HepG2 (cell line): ENCODE measurements around the gene SHISA5. TPM values are rescaled to one million over a fixed set of nuclear protein-coding genes. Genes with fewer than 3 reads are reported as not detected.

Experiments used
- HIC2 ChIP-seq: sonication (generic); formaldehyde crosslinking; IDR thresholded peaks from 2 replicates; pipeline ENCODE4 v1.9.0; 2022; ENCODE audit warnings: low read depth, missing genetic modification reagents
- HNF1A ChIP-seq, 2 experiments: sonication (generic) in 1 of 2; formaldehyde crosslinking in 1 of 2; IDR thresholded peaks; 2 replicates each; pipeline versions ENCODE4 v1.4.0 to v1.6.1; 2016 to 2020; ENCODE audit warnings: borderline replicate concordance in 1 of 2, low read depth in 1 of 2, mild to moderate bottlenecking in 1 of 2, missing genetic modification reagents in 1 of 2
- KIAA2018 ChIP-seq: sonication (generic); formaldehyde crosslinking; IDR thresholded peaks from 2 replicates; pipeline ENCODE4 v1.5.0; 2020; ENCODE audit warnings: mild to moderate bottlenecking, missing genetic modification reagents, borderline replicate concordance
- KMT2B ChIP-seq: IDR thresholded peaks from 2 replicates; pipeline ENCODE4 v1.6.1; 2016; ENCODE audit warnings: missing genetic modification reagents, missing compliant biosample characterization
- MEF2D ChIP-seq: sonication (generic); formaldehyde crosslinking; IDR thresholded peaks from 2 replicates; pipeline ENCODE4 v1.5.1; 2020; ENCODE audit warnings: mild to moderate bottlenecking, missing genetic modification reagents
- MYC ChIP-seq: sonication (generic); formaldehyde crosslinking; IDR thresholded peaks from 2 replicates; pipeline ENCODE4 v1.9.0; 2021; ENCODE audit warnings: missing genetic modification reagents, borderline replicate concordance
- RAD21 ChIP-seq: fragments of 450-650 bp; formaldehyde crosslinking; IDR thresholded peaks from 2 replicates; pipeline ENCODE4 v1.5.0; 2020; ENCODE audit warnings: mild to moderate bottlenecking
- SAP130 ChIP-seq: IDR thresholded peaks from 2 replicates; pipeline ENCODE4 v1.6.1; 2016; ENCODE audit warnings: low read depth
- TBP ChIP-seq: sonication (generic); formaldehyde crosslinking; IDR thresholded peaks from 2 replicates; pipeline ENCODE4 v1.5.0; 2020; ENCODE audit warnings: missing genetic modification reagents
- TOE1 ChIP-seq: sonication (generic); formaldehyde crosslinking; IDR thresholded peaks from 2 replicates; pipeline ENCODE4 v1.4.0; 2020; ENCODE audit warnings: mild to moderate bottlenecking, missing genetic modification reagents
- U2AF2 ChIP-seq: fragments of 200-400 bp; formaldehyde crosslinking; IDR thresholded peaks from 2 replicates; pipeline ENCODE4 v1.6.1; 2017; ENCODE audit warnings: low read depth, mild to moderate bottlenecking, low read length
- ZC3H13 ChIP-seq: sonication (generic); formaldehyde crosslinking; IDR thresholded peaks from 2 replicates; pipeline ENCODE4 v1.8.1; 2023; ENCODE audit warnings: mild to moderate bottlenecking, missing genetic modification reagents, moderate library complexity
- ZNF124 ChIP-seq: sonication (generic); formaldehyde crosslinking; IDR thresholded peaks from 2 replicates; pipeline ENCODE4 v1.4.0; 2020; ENCODE audit warnings: missing genetic modification reagents
- ZNF792 ChIP-seq: IDR thresholded peaks from 2 replicates; pipeline ENCODE4 v1.6.1; 2016
- ZSCAN30 ChIP-seq: sonication (generic); formaldehyde crosslinking; IDR thresholded peaks from 2 replicates; pipeline ENCODE4 v1.5.0; 2020; ENCODE audit warnings: mild to moderate bottlenecking, missing genetic modification reagents
- polyA plus RNA-seq, 8 experiments: library from polyadenylated mRNA; depleted of rRNA in 3 of 8; stranded (reverse) in 7 of 8; unstranded in 1 of 8; fragments of >200 nt; fragmentation: Illumina TruSeq in 4 of 8; extraction: Trizol in 4 of 8; gene quantifications; 2 replicates each; pipeline versions ENCODE4 v1.2.1 to v1.2.3, GENCODE V29; 2011 to 2016; ENCODE audit warnings: low read depth in 4 of 8, missing spikeins in 1 of 8, mixed read lengths in 1 of 8; ENCODE audit not compliant: insufficient read depth in 1 of 8
- total RNA-seq, 5 experiments: library from RNA; depleted of rRNA; stranded (reverse); fragments of >200 nt; fragmentation: Illumina TruSeq; extraction: Trizol; gene quantifications; 2 replicates each; pipeline ENCODE4 v1.2.3, GENCODE V29; 2016; ENCODE audit warnings: low read depth in 1 of 5

Gene SHISA5
- total and polyA plus RNA-seq, 2 of the 13 experiments (the other 11 are each of a cell fraction or from before 2014, with no cell fraction given), result 75.8 to 91.4 TPM

- no peak for TF ChIP-seq KIAA2018 (CRISPR knock-in tag)
- TF ChIP-seq SAP130 (CRISPR knock-in tag), result peak; percentile 70
- no peak for TF ChIP-seq MEF2D (CRISPR knock-in tag)
- TF ChIP-seq TBP (CRISPR knock-in tag), result no peak
- no peak; the same call in 1 of the 2 replicates for TF ChIP-seq MYC (CRISPR knock-in tag)
- no peak for TF ChIP-seq TOE1 (CRISPR knock-in tag)
- no peak for TF ChIP-seq HIC2 (CRISPR knock-in tag)
- 0 out of 2 replicates have a peak, but pooled peaks have one; percentile 29 for TF ChIP-seq ZNF792 (CRISPR knock-in tag)
- TF ChIP-seq HNF1A (IDR thresholded peaks at IDR 0.05; ENCODE audit: low read depth), result no peak
- TF ChIP-seq HNF1A (CRISPR knock-in tag; IDR thresholded peaks at IDR 0.05; ENCODE audit: borderline replicate concordance), result no peak
- TF ChIP-seq U2AF2, result no peak
- TF ChIP-seq ZNF124 (CRISPR knock-in tag), result no peak; the same call in 1 of the 2 replicates
- TF ChIP-seq ZC3H13 (CRISPR knock-in tag), result no peak
- TF ChIP-seq KMT2B, result 0 out of 2 replicates have a peak, but pooled peaks have one; percentile 39
- TF ChIP-seq RAD21, result peak; percentile 95
- TF ChIP-seq ZSCAN30 (CRISPR knock-in tag), result no peak
Observed at GRCh38 chr3:48507256-48508061, 3.5 kb upstream of the SHISA5 start (continued).
